Measurements from ENCODE around the gene SCN1A. TPM values are rescaled to one million over a fixed set of nuclear protein-coding genes. Genes with fewer than 3 reads are reported as not detected.

The SCN1A gene
- total and polyA plus RNA-seq, 4 donors, result 2.1 to 32.6 (median 14.5) TPM

DNA sequence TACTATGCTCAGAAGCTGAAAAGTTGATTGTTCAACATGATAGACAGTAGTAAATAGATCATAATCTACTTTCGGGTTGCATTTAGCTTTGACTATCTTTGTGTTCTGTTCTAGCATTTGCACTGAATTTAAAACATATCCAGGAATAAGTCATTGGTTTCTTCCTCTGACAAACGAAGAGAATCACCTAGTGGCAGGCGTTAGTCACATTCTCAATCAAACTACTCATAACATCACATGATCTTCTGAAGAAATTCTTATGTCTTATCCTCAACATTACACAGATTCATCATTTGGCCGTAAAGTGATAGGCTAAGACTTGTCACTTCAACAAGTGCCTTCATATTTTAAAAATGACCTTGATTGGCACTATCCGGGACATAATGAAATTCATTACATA, 110.6 kb downstream of the SCN1A start:
- Histone ChIP-seq H3K36me3 (ENCODE audit: control insufficient read depth in 4 of 4, insufficient read depth in 4 of 4, low read length in 4 of 4) (no peaks in the 10 kb centered on the region), H3K9ac (ENCODE audit: insufficient read depth in 1 of 2, low read length in 2 of 2) (no peak overlapping the region), H3K4me1 (ENCODE audit: control insufficient read depth in 5 of 5, insufficient read depth in 5 of 5, low read length in 5 of 5) (no peaks in the 10 kb centered on the region), H3K4me3 (no peak overlapping the region), H3K27me3 (ENCODE audit: control insufficient read depth in 3 of 3, insufficient read depth in 3 of 3, low read length in 2 of 3) (no peaks in the 10 kb centered on the region), H3K9me3 (ENCODE audit: control insufficient read depth in 4 of 4, insufficient read depth in 3 of 4, low read length in 3 of 4) (no peaks in the 10 kb centered on the region), H3K27ac (ENCODE audit: low read depth in 1 of 2, low read length in 1 of 2) (no peak overlapping the region)
- 81 to 84% methylated on average over 5 of the region's 5 CpGs for WGBS, 2 donors
- ATAC-seq (ENCODE audit: insufficient read depth, low FRiP score), result no peak
- DNase-seq, result no peak
- TF ChIP-seq, protein P1, sequence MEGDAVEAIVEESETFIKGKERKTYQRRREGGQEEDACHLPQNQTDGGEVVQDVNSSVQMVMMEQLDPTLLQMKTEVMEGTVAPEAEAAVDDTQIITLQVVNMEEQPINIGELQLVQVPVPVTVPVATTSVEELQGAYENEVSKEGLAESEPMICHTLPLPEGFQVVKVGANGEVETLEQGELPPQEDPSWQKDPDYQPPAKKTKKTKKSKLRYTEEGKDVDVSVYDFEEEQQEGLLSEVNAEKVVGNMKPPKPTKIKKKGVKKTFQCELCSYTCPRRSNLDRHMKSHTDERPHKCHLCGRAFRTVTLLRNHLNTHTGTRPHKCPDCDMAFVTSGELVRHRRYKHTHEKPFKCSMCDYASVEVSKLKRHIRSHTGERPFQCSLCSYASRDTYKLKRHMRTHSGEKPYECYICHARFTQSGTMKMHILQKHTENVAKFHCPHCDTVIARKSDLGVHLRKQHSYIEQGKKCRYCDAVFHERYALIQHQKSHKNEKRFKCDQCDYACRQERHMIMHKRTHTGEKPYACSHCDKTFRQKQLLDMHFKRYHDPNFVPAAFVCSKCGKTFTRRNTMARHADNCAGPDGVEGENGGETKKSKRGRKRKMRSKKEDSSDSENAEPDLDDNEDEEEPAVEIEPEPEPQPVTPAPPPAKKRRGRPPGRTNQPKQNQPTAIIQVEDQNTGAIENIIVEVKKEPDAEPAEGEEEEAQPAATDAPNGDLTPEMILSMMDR (IDR thresholded peaks at IDR 0.05; ENCODE audit: control extremely low read depth, extremely low read depth), result no peak

DNA sequence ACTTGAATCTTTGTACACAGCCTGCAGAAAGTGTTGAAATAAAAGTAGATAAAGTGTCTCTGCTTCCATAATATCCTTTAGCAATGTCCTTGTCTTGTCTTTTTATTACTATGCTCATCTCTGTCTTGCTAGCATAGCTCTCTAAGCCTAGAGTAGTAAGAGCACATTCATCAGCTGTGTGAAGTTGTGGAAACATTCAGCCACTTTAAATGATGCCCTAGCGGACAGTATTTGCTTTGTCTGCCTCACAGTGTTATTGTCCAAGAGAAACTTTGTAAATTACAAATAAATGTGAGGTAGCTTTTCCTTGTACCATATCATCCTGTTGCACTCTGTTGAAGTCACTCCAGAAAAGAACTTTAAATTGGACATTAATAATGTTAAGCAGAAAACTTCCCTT, 113.9 kb downstream of the SCN1A start:
- Histone ChIP-seq H3K9me3 (ENCODE audit: control insufficient read depth in 4 of 4, insufficient read depth in 3 of 4, low read length in 3 of 4) (no peaks in the 10 kb centered on the region), H3K9ac (ENCODE audit: insufficient read depth in 1 of 2, low read length in 2 of 2) (no peak overlapping the region), H3K27me3 (ENCODE audit: control insufficient read depth in 3 of 3, insufficient read depth in 3 of 3, low read length in 2 of 3) (no peaks in the 10 kb centered on the region), H3K27ac (ENCODE audit: low read depth in 1 of 2, low read length in 1 of 2) (no peak overlapping the region), H3K36me3 (ENCODE audit: control insufficient read depth in 4 of 4, insufficient read depth in 4 of 4, low read length in 4 of 4) (no peaks in the 10 kb centered on the region), H3K4me3 (no peak overlapping the region), H3K4me1 (ENCODE audit: control insufficient read depth in 5 of 5, insufficient read depth in 5 of 5, low read length in 5 of 5) (no peaks in the 10 kb centered on the region)
- ATAC-seq (ENCODE audit: insufficient read depth, low FRiP score), result no peak
- no peak for DNase-seq
- TF ChIP-seq, protein P1 (IDR thresholded peaks at IDR 0.05; ENCODE audit: control extremely low read depth, extremely low read depth), result no peak
- WGBS, 2 donors, result 62 to 78% methylated on average over 1 of the region's 1 CpG

DNA sequence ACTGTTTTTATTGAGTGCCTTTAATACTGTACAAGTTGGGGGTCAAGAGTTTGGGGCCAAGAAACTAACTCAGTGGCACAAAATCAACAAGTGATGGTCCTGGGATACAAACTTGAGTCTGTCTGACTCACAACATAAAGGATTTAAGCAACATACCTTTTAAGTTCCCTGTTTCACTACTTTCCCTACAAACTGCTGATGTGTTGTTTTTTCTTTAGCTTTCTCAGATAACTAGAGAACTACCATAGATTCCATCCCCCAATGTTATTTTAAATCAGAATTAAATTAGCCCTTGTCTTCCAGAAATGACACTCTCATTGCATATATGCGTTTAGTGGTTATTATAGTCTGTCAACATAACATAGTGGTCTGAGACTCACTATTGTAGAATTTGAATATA, 116.2 kb downstream of the SCN1A start:
- no peaks in the 10 kb centered on the region for H3K4me1 ChIP-seq (ENCODE audit: control insufficient read depth in 5 of 5, insufficient read depth in 5 of 5, low read length in 5 of 5)
- H3K27me3 ChIP-seq (ENCODE audit: control insufficient read depth in 3 of 3, insufficient read depth in 3 of 3, low read length in 2 of 3), result no peaks in the 10 kb centered on the region
- WGBS, 2 donors, result 82 to 96% methylated on average over 1 of the region's 1 CpG
- H3K27ac ChIP-seq (ENCODE audit: low read depth in 1 of 2, low read length in 1 of 2), result no peak overlapping the region
- H3K9me3 ChIP-seq (ENCODE audit: control insufficient read depth in 4 of 4, insufficient read depth in 3 of 4, low read length in 3 of 4), result no peaks in the 10 kb centered on the region
- TF ChIP-seq, protein P1 (IDR thresholded peaks at IDR 0.05; ENCODE audit: control extremely low read depth, extremely low read depth), result no peak
- no peak for ATAC-seq (ENCODE audit: insufficient read depth, low FRiP score)
- H3K9ac ChIP-seq (ENCODE audit: insufficient read depth in 1 of 2, low read length in 2 of 2), result no peak overlapping the region
- H3K36me3 ChIP-seq (ENCODE audit: control insufficient read depth in 4 of 4, insufficient read depth in 4 of 4, low read length in 4 of 4), result no peaks in the 10 kb centered on the region
- no peak for DNase-seq
- no peak overlapping the region for H3K4me3 ChIP-seq

DNA sequence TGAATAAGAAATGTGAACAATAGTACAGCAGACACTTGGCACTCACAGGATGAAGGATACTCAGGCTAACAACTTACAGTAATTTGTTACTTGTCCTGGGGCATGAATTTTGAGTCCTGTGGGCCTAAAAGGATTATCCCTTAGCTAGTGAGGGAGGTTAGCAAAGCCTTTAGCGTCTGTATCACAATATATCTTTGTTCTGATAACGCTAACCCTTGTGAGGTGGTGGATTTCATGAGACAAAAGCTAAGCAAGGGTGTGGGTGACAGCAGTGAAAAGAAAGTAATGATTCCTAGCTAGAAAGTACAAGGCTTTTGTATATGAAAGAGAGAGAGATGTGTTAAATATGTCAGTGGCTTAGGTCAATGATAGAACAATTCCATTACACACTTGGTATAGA, 127.4 kb downstream of the SCN1A start:
- Histone ChIP-seq H3K9ac (ENCODE audit: insufficient read depth in 1 of 2, low read length in 2 of 2) (no peak overlapping the region), H3K4me1 (ENCODE audit: control insufficient read depth in 5 of 5, insufficient read depth in 5 of 5, low read length in 5 of 5) (no peaks in the 10 kb centered on the region), H3K36me3 (ENCODE audit: control insufficient read depth in 4 of 4, insufficient read depth in 4 of 4, low read length in 4 of 4) (no peaks in the 10 kb centered on the region), H3K4me3 (no peak overlapping the region), H3K27me3 (ENCODE audit: control insufficient read depth in 3 of 3, insufficient read depth in 3 of 3, low read length in 2 of 3) (no peaks in the 10 kb centered on the region), H3K9me3 (ENCODE audit: control insufficient read depth in 4 of 4, insufficient read depth in 3 of 4, low read length in 3 of 4) (no peaks in the 10 kb centered on the region), H3K27ac (ENCODE audit: low read depth in 1 of 2, low read length in 1 of 2) (no peak overlapping the region)
- DNase-seq (no peak), ATAC-seq (ENCODE audit: insufficient read depth, low FRiP score) (no peak)
- 83 to 89% methylated on average over 2 of the region's 2 CpGs for whole genome bisulfite sequencing, 2 donors
- TF ChIP-seq, protein P1 (IDR thresholded peaks at IDR 0.05; ENCODE audit: control extremely low read depth, extremely low read depth), result no peak
